ENCODE data around the gene EMP3.

DNA sequence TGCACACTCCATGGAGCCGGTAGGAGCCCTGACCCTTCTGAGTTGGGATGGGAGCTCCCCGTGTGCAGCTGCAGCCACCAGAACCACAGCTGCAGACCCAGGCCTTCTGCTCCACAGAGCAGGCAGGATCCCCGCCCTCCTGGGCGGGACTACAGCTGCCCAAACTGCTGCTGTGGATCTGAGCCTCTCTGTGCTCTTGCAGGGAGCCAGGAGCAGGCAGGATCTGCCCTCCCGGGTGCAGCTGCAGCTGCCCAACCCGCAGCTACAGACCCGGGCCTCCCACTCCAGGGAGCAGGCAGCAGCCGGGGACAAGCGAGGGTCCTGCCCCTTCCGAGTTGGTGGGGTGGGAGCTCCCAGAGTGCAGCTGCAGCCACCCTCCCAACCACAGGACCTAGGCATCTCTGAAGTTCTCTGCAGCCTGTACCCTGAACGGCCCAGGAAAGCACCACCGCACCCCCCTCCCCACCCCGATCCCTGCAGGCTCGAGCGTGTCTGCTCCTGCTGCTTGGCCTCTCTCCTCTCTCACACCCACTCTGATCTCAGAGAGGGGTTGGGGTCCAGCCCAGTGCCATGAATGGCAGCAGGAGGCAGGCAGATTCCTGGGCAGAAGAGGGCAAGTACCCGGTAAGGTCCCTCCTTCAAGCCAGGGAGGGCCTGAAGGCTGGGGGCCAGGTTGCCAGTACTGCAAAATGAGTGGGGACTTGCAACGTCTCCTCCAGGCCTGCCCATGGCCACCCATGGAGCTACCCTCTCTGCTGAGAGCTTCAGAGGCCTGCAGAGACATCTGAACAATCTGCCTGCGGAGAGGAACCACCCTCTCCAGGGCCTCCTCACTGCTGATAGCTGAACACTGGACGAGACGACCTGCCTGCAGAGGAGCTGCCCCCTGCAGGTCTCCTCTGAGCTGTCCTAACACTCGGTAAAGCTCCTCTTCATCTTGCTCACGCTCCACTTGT lies 16.4 kb upstream of the EMP3 start:
- peak; percentile 38 for TF ChIP-seq CTCF (IDR thresholded peaks at IDR 0.05; ENCODE audit: poor library complexity)
- no peak for TF ChIP-seq EZH2 (IDR thresholded peaks at IDR 0.05; ENCODE audit: borderline replicate concordance)
